Panc1 (cell line): ENCODE results near the gene DUT.

ENCODE experiments used
- CTCF ChIP-seq: fragments of 450-650 bp; IDR thresholded peaks from 2 replicates; pipeline ENCODE4 v1.5.1; 2017; ENCODE audit warnings: mild to moderate bottlenecking
- TCF7L2 ChIP-seq: IDR thresholded peaks from 2 replicates; pipeline ENCODE4 v1.6.1; 2011; ENCODE audit warnings: mild to moderate bottlenecking, low read depth, low read length, inconsistent platforms

- no peak for TF ChIP-seq CTCF
- TF ChIP-seq TCF7L2, result no peak
Observed at GRCh38 chr15:48330105-48330785, 984 bp upstream of the DUT start.
